Limb (tissue), 2 donors: ENCODE measurements around the gene SSBP2.
"Not testable (repeated sequence)": the region's sequence is repeated elsewhere in the genome, so short reads cannot be mapped to it uniquely, and the experiment has no call there.

Experiments
- DNase-seq, 2 donors: peaks; one replicate each; pipeline ENCODE4 v3.0.0-alpha.2; 2016; ENCODE audit errors: extremely low spot score in 2 of 2

SSBP2 gene

DNA sequence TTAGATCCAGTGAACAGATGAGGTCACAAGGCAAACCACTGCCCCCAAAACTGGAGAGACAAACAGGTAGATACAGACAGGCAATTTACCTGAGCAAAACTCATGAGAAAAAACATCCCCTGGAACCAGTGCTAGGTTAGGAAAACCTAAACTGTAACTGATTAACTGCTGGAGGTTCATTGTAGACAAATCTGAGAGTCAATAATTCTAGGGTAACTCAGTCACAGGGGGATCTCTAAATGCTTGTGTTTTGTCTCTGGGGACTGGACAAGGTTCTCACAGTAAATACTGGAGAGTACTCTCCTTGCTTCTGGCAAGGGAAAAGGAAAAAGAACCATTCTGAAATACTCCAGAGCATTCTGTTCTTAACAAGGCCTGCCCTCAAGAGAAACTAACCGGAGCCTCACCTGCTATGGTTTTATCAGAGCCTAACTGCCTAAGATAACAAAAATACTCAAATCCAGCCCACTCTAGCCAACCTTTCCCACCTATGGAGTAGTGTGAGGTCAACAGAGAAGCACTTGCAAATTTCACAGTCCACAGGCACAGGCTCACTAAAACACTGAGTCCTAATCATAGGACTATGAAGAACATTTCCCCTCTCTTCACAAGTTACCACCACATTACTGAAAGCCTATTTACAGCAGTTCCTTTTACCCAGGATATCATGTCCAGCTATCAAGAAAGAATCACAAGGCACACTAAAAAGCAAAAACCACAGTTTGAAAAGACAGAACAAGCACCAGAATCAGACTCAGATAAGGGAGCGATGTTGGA lies 217.1 kb downstream of the SSBP2 start:
- DNase-seq = no peak

DNA sequence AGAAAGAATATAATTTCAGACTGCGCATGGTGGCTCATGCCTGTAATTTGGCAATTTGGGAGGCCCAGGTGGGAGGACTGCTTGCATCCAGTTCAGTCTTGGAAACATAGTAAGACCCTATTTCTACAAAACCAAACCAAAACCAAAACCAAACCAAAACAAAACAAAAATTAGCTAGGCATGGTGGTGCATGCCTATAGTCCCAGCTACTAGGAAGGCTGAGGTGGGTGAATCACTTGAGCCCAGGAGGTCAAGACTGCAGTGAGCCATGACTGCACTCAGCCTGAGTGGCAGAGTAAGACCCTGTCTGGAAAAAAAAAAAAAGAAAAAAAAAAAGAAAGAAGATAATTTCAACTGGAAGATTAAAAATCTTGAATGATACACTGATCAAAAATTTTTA lies 220.0 kb downstream of the SSBP2 start:
- DNase-seq = no peak

DNA sequence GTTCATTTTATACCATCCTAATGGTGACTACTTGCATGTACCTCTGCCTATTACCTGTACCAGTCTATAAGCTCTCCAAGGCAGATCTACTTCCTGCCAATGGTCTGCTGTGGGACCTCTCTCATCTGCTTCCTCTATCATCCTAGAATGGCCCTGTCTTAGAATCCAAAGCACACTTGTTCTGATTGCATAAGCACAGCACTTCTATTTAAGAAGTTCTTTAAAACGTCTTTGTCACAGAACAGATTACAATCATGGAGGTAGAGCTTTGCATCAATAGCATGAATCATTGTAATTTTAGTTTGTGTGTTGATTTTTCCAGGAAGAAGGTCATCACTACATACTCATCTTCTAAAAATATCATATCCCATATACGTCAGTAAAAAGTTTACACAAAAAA lies 225.2 kb downstream of the SSBP2 start:
- DNase-seq = no peak

DNA sequence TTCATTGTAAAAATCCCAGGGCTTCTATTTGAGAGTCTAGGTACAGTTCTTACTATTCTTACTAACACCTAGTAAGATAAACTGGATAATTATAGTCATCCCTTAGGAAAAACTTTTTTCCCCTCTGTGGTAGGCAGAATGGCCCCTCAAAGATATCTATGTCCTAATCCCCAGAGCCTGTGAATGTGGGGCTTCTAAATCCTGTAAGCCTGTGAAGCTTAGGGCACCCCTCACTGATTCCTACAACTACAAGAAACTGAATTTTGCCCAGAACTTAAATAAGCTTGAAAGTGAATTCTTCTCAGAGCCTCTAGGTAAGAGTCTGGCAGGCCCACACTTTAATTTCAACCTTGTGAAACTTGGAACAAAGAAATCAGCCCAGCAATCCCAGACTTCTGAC lies 226.9 kb downstream of the SSBP2 start:
- DNase-seq = no peak

DNA sequence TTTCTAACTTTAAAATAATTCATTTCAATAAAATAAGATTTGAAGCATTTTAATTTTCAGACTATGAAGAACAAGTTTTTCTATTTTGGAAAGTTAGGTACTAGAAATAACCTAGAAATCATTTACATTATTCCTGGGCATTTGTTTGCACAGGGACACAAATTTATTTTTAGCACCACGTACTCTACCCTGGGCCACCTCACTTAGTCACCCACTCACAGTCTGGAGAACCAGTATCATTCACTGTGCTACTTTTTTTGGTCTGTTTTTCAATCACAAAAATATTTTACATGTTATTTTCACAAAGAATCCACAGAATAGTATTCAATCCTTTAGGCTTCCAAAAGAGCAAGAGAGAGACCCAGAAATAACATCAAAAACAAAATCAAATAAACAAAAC lies 228.3 kb downstream of the SSBP2 start:
- DNase-seq = no peak

DNA sequence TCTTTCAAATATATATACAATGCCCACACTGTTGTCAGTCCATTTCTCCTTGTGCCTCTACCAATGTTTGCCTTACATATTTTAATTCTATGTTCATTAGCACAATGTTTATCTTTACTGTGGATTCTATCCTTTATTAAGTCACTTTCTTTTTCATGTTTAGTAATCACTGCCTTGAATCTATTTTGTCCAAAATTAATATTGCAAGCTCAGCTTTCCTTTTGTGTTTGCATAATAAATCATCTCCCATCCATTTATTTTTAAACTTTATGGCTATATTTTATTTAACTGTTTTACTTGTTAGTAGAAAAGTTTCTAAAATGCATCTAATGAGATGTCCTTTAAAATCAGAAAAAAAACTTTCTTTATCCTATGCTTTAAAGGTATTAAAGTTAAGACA lies 230.1 kb downstream of the SSBP2 start:
- no peak for DNase-seq

DNA sequence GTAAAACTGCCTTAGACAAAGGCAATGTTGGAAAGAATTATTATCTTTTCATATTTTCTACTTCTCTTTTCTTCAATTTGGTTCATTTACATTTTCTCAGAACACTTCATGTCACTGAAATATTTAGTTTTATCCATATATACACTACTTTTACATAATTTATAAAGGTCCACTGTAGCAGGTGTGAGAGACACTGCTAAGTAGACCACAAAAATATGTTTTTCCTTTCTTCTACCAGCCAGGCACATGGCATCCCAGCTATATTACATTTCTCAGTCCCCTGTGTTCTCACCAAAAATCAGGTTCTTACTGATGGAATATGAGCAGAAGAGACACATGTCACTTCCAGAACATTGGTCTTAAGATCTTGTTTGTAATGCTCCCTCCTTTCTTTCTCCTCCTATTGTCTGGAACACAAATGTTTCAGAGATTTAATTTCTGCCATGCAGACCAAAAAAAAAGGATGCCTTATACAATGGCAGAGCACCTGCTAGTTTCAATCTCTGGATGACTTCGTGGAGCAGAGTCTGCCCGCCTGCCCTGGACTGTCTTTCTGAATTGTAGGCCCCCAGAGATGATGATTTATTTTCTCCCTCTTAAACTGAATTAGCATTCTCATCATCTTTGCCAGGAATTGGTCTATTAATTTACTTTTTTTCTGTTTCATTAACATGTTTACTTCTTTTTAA lies 231.5 kb downstream of the SSBP2 start:
- DNase-seq = no peak

DNA sequence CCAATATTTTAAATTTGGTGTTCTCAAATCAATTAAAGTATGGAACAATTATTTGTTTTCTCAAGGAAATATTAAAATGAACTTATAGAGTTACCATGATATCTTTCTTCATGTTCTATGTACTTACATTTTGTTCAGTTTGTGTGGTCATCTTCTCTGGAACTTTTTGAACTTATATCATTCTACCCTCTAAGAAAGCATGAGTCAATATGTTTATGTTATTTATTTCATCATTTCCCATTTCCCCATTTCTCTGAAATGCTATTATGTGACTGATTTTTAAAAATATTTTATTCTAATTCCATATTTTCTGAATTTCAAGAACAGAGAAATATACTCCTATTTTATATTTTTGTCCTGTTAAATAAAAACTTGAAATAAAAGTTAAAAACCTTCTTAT lies 233.4 kb downstream of the SSBP2 start:
- DNase-seq = no peak

DNA sequence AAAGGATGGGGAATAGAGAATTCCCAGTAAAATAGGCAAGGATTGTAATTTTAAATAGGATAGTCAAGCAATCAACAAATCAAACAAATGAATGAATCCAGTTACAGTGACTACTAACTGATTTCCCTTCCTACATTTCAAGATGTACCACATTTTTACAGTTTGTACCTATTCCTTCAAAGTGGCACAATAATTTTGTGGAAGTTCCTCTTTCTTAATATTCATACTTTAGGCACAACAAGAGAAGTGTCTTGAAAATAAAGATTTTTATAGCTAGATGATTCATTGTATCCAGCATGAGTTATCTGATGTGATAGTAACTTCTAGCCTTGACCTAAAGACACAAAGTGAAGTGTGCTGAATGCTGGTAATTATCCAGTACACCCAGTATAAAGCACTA lies 234.8 kb downstream of the SSBP2 start:
- no peak for DNase-seq

DNA sequence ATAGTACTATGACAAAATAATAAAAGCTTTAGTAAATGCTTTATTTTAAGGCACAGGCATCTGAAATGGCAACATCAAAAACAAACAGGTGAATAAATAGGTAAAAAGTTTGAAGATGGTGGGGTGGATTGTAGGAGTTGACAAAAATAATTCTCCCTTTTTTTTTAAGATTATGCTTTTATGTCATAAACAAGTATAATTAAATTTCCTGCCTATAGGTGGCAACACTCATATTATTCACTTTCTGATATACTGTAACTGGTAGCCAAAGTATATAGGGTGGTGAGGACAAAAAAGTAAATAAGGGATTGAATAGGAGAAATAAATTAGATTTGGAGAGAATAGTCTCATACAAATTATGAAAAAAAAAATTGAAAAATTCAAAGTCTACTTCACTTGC lies 236.9 kb downstream of the SSBP2 start:
- DNase-seq = no peak

DNA sequence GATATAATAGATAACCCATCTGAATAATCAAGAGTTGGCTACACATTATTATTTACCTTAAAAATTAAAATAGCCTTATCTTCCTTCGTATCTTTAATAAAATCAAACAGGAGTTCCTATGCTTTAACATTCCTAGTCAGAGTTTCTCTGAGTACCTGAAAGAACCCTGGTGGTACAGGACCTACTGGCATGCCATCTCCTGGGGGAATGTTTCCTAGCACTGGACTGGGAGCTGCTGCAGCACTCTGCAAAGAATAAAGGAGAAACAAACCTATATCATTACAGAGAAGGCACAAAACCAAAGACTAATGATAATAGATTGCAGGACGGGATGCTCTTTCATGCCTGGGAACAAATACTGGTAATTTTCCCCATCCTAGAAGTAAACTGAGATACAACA lies 237.4 kb downstream of the SSBP2 start:
- DNase-seq = no peak

DNA sequence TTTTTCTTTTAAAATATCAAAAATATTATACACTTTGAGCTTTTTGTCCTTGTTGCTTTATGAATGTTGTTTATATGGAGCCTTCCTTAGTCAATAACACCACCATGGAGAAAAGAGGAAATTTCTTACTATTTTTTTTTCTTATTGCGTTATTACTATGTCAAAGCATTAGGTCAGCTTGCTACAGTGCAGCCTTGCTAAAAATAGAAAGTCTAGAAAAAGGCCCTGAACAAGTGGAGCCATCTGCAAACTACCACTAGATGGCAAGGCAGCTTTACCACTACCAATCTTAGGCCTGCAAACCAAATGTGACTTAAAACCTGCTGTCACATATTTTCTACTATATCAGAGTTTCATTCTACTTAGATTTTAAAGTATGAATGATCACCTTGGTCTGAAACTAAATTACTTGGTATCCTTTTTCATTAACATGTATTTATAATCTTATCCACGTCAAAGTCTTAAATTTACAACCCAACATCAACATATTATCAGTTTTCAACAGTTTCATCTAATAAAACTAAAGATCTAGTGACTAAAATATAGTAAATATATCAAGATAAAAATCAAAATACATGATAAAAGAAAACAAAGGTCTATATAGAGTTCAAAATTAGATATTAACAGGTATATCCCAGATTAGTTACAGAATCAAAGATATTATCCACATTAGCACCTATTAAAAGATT lies 243.9 kb downstream of the SSBP2 start:
- peak; percentile 55 to 90 for DNase-seq

DNA sequence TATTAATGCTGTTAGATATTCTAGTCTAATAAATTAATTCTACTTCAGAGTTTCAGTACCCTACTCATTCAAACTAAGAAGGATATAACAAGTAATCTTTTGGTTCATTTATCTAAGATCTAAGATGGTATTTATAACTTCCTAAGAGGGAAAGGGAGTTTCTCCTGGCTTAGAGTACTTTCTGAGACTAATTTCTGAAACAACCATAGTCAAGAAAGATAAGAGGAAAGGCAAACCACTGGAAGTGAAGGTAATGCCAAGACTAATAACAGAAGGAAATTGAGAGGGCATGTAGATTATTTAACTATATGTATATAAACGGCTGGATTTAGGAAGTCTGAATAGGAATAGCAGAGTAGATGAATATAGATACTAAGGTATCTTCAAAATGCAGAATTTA lies 244.5 kb downstream of the SSBP2 start:
- no peak for DNase-seq

DNA sequence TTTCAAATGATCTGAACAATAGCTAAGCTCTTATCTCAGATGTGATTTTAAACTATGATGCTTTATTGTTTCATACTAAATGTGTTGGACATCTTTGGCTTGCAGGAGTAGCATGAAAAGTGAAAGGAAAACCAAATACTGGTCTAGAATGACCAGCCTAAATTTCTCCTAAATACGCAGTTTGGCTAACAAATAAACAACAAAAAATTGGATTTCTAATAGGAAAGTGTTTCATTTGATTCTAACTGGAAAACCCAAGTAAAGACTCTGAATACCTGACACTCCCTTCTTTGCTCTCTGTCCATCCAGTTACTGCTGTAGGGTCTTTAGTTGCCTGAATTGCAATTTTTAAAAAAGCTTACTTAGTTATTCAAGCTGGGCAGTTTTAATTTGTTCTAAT lies 245.2 kb downstream of the SSBP2 start:
- no peak for DNase-seq

DNA sequence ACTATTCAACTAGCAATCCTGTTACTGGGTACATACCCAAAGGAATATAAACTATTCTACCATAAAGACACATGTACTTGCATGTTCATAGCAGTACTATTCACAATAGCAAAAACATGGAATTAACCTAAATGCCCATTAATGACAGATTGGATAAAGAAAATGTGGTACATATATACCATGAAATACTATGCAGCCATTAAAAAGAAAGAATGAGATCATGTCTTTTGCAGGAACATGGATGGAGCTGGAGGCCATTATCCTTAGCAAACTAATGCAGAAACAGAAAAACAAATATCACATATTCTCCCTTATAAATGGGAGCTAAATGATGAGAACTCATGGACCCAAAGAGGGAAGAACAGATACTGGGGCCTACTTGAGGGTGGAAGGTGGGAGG lies 247.3 kb downstream of the SSBP2 start:
- not testable (repeated sequence) for DNase-seq

DNA sequence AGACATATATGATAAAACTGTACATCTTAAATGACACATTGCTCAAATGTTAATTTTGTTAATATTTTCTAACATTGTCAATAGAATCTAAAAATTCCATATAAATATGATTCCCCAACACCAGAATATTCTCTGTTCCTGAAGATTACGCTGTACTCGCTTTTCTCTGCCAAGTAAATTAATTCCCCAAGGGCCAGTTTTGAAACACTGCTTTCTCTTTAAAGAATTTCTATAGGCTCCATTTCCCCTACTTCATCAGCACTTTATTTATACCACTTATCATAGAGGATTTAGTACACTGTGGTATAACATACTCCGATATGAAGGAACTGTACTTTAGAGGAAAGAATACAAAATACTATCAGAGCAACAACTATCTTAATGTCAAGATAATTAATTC lies 255.6 kb downstream of the SSBP2 start:
- peak in 1 of 2 donors; percentile 25 for DNase-seq

DNA sequence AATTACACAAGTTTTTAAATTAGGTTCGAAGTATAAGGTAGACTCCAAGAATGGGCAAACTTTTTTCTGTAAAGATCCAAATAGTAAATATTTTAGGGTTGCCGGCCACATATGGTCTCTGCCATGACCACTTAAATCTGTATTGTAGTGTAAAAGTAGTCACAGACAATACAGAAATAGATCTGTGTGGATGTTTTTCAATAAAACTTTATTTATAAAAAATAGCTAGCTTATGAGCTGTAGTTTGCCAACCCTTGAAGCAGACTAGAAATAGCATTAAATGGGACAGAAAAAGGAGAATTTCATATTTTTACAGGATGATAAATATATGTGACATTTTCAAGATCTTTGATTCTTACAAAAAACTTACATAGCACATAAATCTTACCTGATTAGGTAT lies 262.0 kb downstream of the SSBP2 start:
- no peak for DNase-seq

DNA sequence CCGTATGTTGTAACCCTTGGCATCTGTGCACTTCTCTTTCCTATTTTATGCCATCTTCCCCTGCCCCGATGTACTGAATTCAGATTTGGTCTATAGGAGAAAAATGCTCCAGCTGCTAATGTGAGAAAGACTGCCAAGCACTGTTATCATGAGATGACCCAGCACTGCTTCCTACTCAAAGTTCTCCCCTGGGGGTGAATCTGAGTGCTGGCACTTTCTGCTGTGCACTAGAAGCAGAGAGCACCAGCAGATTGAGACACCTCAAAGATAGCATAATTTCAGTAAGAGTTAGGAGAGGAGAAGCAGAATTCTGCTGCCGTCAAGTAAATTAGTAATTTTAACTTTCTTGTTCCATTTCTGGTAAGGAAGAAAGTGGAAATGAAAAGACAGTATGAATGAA lies 264.2 kb downstream of the SSBP2 start:
- DNase-seq = no peak

DNA sequence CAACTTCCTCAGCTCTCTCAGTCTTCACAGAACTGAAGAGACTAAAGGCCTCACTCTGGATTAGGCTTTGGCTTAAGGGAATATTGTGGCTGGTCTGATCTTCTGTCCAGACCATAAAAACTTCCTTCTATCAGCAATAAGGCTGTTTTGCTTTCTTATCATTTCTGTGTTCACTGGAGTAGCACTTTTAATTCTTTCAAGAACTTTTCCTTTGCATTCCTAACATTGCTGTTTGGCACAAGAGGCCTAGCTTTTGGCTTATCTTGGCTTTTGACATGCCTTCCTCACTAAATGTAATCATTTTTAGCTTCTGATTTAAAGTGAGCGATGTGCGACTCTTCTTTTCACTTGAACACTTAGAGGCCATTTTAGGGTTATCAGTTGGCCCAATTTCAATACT lies 268.3 kb downstream of the SSBP2 start:
- DNase-seq = no peak

DNA sequence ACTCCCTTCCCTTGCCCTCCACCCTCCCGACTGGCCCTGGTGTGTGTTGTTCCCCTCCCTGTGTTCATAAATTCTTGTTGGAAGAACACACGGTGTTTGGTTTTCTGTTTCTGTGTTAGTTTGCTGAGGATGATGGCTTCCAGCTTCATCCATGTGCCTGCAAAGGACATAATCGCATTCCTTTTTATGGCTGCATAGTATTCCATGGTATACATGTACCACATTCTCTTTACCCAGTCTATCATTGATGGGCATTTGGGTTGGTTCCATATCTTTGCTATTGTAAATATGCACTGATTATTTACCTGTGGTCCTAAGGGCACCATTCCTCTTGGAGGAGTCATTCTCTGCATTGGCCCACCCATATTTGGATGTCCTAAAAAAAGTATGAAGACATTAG lies 277.5 kb downstream of the SSBP2 start:
- not testable (repeated sequence) for DNase-seq

DNA sequence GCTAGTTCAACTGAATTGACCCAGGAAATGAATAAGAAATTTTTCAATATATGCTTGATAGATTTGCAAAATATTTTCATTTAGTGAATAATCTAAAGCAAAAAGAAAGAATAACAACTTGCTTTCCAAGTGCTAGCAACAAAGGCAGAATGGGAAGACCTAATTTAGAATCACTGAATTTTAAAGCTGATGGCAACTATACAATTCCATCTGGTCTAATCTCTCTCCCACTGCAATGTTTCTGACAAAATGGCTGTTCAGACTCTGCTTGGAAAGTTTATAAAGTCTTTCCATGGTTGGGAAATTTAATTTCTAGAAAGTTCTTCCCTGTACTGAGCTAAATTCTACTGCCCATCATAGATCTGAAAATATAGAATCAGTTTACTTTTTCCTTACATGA lies 281.2 kb downstream of the SSBP2 start:
- no peak for DNase-seq

DNA sequence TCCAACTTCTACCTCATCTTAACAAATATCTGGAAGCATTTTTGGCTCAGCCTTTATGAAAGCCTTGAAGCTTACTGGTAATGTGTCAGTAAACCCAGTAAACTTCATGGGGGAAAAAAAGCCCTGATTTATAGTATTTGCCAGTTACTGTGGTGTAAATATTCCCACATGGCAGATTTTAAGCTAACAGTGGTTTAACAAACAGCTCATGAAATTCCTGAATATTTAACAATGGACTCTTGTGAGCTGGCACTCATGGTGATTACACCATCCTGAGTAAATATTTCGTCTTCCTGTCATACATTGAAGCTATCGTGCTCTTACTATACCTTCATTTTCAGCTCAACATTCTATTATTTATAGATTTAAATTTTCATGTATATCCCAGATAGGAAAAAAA lies 300.0 kb downstream of the SSBP2 start:
- no peak for DNase-seq

DNA sequence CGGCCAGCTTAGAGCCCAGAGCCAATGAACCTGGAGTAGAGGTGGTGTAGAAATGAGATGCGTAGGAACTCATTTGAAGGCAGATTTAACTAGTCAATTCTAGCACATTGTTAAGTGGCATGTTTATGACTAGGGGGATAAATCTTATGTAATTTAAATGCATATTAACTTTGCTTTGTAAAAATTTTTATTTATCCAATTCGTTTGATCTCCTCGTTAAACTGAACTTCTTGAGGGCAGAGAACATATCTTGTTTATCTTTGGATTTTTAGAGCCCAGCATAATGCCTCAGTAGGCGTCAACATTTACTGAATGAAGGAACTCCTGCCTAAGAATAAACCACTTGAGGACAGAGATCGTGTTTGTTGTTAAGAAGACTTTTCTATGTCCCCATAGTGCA lies 315.9 kb downstream of the SSBP2 start:
- no peak for DNase-seq
